ENCODE data around the gene MEIKIN.

- TF ChIP-seq CTCF (optimal IDR thresholded peaks at IDR 0.05 in 1 of 3, IDR thresholded peaks at IDR 0.05 in 1 of 3, conservative IDR thresholded peaks at IDR 0.05 in 1 of 3; ENCODE audit: extremely low read depth in 1 of 3, insufficient read depth in 2 of 3, low read length in 3 of 3) = no peak
- no peak for TF ChIP-seq EZH2 (IDR thresholded peaks at IDR 0.05; ENCODE audit: low read length)
These were observed 161.6 kb downstream of the MEIKIN start for GRCh38 chr5:131783874-131784273.

All from keratinocyte (primary cell).